Hair follicular keratinocyte (primary cell): ENCODE data around the gene LDHAL6A. TPM values are rescaled to one million over a fixed set of nuclear protein-coding genes. Genes with fewer than 3 reads are reported as not detected.

Experiments
- total RNA-seq: library from RNA; depleted of rRNA; stranded (reverse); fragments of >200 nt; gene quantifications from 2 replicates; pipeline ENCODE4 v1.2.3, GENCODE V29; 2015

LDHAL6A gene
- not detected in 2 replicates for total RNA-seq

GRCh38 chr11:18455686-18456372 is at the start of gene LDHAL6A:
TSS of gene LDHAL6A (plus strand) at chr11:18455856. CDS start at chr11:18456681, 825 bp downstream.

GRCh38 chr11:18526521-18527296 is 71.1 kb downstream of the LDHAL6A start, which contains the start of gene TSG101:
TSS of gene TSG101 (minus strand) at chr11:18526942. CDS start at chr11:18526816, 126 bp downstream.

Other genes starting within 250 kb of the LDHAL6A start
- gene SAA4, start 219.1 kb upstream of the LDHAL6A start, total RNA-seq: not detected in 2 replicates
- 7.4 and 19.6 TPM in 2 replicates for gene SAA2, start 207.2 kb upstream of the LDHAL6A start, total RNA-seq
- gene SAA1, start 189.6 kb upstream of the LDHAL6A start, total RNA-seq: 160 and 186 TPM in 2 replicates
- 11.7 and 21.3 TPM in 2 replicates for gene HPS5, start 133.7 kb upstream of the LDHAL6A start, total RNA-seq
- 32.3 and 51.3 TPM in 2 replicates for gene GTF2H1, start 133.3 kb upstream of the LDHAL6A start, total RNA-seq
- 815 and 1,231 TPM in 2 replicates for gene LDHA, start 61.3 kb upstream of the LDHAL6A start, total RNA-seq
- gene LDHC, start 43.5 kb upstream of the LDHAL6A start, total RNA-seq: not detected in 2 replicates
- gene TSG101, start 71.1 kb downstream of the LDHAL6A start, total RNA-seq: 99.5 and 101 TPM in 2 replicates
- gene UEVLD, start 132.9 kb downstream of the LDHAL6A start, total RNA-seq: 27.8 and 32.2 TPM in 2 replicates
- not detected in 2 replicates for gene MISFA, start 143.9 kb downstream of the LDHAL6A start, total RNA-seq
- 11.6 and 12.4 TPM in 2 replicates for gene SPTY2D1, start 178.5 kb downstream of the LDHAL6A start, total RNA-seq
- gene TMEM86A, start 242.9 kb downstream of the LDHAL6A start, total RNA-seq: 0.72 and 2.2 TPM in 2 replicates